ENCODE measurements around the gene CCDC102A. TPM values are rescaled to one million over a fixed set of nuclear protein-coding genes. Genes with fewer than 3 reads are reported as not detected.

Gene CCDC102A
- total RNA-seq, 1 donor from 2014 or later: 11.2 TPM

DNA sequence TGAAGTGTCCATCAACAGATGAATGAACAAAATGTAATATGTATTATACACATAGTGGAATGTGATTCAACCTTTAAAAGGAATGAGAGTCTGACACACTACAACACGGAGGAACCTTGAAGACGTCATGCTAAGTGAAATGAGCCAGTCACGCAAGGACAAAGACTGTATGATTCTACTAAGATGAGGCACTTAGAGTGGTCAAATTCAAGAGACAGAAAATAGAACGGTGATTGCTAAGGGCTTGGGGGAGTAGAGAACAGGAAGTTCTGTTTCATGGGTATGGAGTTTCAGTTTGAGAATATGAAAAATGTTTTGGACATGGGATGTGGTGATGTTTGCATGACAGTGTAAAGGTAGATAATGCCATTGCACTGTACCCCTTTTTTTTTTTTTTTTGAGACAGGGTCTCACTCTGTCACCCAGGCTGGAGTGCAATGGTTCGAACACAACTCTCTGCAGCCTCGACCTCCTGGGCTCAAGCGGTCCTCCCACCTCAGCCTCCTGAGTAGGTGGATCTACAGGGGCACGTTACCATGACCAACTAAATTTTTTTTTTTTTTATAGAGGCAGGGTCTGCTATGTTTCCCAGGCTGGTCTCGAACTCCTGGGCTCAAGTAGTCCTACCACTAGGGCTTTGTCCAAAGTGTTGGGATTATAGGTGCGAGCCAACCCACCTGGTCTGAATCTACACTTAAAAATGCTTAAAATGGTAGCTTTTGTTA is 2.9 kb upstream of the CCDC102A start:
- intact Hi-C loops (cut with micrococcal nuclease): loop anchor here (5.0 to 10.0 kb wide), 5 partner anchors 352 to 1182 kb away; partner anchors contain the start of genes GINS3, PSME3IP1 and RSPRY1

DNA sequence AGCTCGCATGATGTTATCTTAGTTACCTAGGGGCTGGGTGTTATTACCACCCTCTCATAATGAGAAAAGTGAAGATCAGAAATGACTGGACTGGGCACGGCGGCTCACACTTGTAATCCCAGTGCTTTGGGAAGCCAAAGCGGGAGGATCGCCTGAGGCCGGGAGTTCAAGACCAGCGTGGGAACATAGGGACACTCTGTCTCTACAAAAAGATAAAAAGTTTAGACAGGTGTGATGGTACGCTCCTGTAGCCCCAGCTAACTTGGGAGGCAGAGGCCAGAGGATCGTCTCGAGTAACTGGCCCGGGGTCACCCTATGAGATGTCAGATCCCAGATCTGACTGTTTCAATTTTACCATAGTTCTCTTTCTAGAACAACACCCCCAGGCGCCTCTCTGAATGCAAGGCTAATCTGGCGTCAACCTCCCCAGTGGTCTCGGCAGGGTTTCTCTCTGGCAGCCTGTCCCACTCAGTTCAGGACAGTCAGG is 1.9 kb upstream of the CCDC102A start:
- intact Hi-C loops (cut with micrococcal nuclease): loop anchor here (1.0 to 10.0 kb wide), 6 partner anchors 8 to 1181 kb away; partner anchors contain the start of genes GINS3, PSME3IP1 and RSPRY1

DNA sequence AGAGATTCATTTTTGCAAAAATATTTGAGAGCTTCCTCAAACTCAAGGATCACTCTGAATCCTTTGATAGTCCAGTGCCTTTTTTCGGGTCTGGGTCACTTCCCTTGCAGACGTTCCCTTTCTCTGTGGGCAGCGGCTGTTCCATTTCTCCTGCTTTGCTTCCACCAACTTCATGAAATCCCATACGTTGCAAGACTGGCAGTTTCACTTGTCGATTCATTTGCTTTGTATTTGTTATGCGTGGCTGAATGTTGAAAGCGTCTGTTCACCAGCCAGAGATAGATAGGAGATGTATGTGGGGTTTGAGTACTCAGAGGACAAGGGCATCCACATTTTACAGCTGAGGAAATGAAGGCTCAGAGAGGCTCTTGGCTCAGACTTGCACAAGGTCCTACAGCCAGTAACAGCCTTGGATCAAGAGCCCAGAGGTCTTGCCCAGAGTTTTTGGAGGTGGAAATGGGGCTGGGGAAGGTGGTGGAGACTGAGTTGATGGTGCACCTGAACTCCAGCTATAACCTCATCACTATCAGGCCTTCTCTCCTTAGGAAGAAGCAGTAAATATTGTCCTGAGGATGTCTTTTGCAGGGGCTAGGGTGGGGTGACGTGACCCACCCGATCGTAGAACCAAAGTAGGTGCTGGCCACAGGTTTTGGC is 1.3 kb upstream of the CCDC102A start:
- intact Hi-C loops (cut with micrococcal nuclease): loop anchor here (1.0 to 10.0 kb wide), 15 partner anchors 7 to 1180 kb away; partner anchors contain the start of genes ARL2BP, CFAP20, CIAPIN1 and COQ9

GRCh38 chr16:57537194-57537505 is 779 bp upstream of the CCDC102A start:
- intact Hi-C loops (cut with micrococcal nuclease): loop anchor here (1.0 to 10.0 kb wide), 14 partner anchors 18 to 1180 kb away; partner anchors contain the start of genes ARL2BP, CFAP20, CIAPIN1 and COQ9

- intact Hi-C loops (cut with micrococcal nuclease): loop anchor here (1.0 to 10.0 kb wide), 14 partner anchors 17 to 1178 kb away; partner anchors contain the start of genes ARL2BP, CIAPIN1, COQ9 and GINS3
Observed at GRCh38 chr16:57535680-57536305, 578 bp downstream of the CCDC102A start.

GRCh38 chr16:57534881-57535658 is 1.3 kb downstream of the CCDC102A start:
- intact Hi-C loops (cut with micrococcal nuclease): loop anchor here (2.0 to 10.0 kb wide), 6 partner anchors 58 to 1178 kb away; partner anchors contain the start of genes GINS3, PSME3IP1 and RSPRY1

GRCh38 chr16:57534337-57534880 is 2.0 kb downstream of the CCDC102A start:
- intact Hi-C loops (cut with micrococcal nuclease): loop anchor here (2.0 to 10.0 kb wide), 2 partner anchors 58 to 520 kb away; no protein-coding TSS in a partner anchor

DNA sequence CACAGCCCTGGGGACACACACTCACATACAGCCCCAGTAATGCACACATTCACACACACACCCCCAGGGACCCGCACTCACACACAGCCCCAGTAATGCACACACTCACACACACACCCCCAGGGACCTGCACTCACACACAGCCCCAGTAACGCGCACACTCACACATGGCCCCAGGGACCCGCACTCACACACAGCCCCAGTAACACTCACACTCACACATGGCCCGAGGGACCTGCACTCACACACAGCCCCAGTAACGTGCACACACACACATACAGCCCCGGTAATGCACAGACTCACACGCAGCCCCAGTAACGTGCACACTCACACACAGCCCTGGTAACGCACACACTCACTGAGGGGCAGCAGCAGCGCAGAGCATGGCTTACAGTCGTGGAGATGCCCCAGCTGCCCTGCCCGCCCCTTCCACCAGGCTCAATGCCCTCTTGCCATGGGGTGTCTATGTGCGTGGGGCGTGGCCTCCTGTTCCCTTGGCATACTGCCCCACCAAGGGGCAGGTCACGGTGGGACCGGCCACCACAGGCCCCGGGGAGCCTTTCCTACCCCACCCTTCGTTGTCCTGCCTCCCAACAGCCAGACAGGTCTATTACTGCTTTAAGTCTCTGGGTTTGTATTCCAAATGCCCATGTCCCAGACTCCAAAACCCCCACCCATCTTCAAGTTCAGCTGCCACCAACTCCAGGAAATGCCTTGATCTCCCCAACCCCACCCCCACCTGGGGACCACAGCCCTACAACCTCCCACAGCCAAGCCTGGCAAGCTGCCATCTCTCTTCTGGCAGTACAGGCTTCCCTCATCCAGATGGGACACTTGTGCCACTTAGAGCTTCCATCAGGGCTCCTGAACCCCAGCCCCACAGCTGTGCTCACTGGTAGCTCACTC is 2.7 kb downstream of the CCDC102A start:
- intact Hi-C loops (cut with micrococcal nuclease): loop anchor here (2.0 to 10.0 kb wide), 2 partner anchors 59 to 519 kb away; no protein-coding TSS in a partner anchor

- intact Hi-C loops (cut with micrococcal nuclease): loop anchor here (10.0 kb wide), 1 partner anchor 517 kb away; no protein-coding TSS in a partner anchor
Observed at GRCh38 chr16:57532266-57532625, 4.1 kb downstream of the CCDC102A start.

DNA sequence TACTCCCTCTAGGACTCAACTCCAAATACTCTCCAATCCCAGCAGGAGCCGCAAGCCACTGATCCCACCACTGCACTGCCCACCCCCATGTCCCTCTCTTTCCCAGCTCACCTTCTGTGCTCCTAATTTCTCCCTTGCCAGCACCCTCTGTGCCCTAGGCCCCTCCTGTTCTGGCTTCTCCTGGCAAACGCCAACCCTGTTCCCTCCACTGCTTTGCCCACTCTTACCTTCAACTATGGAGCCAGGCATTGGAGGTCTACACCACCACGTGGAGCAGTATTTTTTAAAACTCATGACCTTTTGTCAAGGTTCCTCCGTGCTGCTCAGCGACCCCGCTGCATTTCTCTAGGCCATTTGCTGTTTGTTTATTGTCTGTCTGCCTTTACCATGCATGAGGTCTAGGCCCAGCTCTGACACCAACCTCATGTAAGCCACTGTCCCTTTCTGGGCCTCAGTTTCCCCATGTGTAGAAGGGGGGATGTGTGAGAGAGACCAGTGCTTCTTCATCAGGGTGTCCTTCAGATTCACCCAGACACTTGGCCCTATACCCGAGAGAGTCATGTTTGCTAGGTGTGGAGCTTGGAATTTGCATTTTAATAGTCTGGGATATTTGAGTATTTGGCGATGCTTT is 4.6 kb downstream of the CCDC102A start:
- intact Hi-C loops (cut with micrococcal nuclease): loop anchor here (10.0 kb wide), 1 partner anchor 517 kb away; no protein-coding TSS in a partner anchor

DNA sequence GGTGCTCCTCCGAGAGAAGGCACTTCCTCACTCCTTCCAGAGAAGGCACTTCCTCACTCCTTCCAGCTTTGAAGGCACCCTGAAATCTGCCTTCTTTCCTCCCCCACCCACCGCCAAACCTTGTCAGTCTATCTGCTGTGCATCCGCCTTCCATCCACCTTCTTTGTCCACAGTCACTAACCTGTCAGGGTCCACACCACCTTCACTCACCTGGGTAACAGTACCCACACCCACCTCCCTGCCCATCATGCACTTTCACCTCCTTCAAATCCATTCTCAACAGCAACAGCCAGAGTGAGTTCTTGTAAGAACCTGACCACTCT is 5.2 kb downstream of the CCDC102A start:
- intact Hi-C loops (cut with micrococcal nuclease): loop anchor here (10.0 kb wide), 1 partner anchor 516 kb away; no protein-coding TSS in a partner anchor

GRCh38 chr16:57530522-57531252 is 5.7 kb downstream of the CCDC102A start:
- intact Hi-C loops (cut with micrococcal nuclease): loop anchor here (1.0 to 10.0 kb wide), 3 partner anchors 8 to 516 kb away; no protein-coding TSS in a partner anchor

- intact Hi-C loops (cut with micrococcal nuclease): loop anchor here (1.0 to 10.0 kb wide), 3 partner anchors 8 to 515 kb away; no protein-coding TSS in a partner anchor
Observed at GRCh38 chr16:57530104-57530521, 6.3 kb downstream of the CCDC102A start.

- intact Hi-C loops (cut with micrococcal nuclease): loop anchor here (1.0 to 10.0 kb wide), 3 partner anchors 9 to 515 kb away; no protein-coding TSS in a partner anchor
Observed at GRCh38 chr16:57529391-57530103, 6.8 kb downstream of the CCDC102A start.

DNA sequence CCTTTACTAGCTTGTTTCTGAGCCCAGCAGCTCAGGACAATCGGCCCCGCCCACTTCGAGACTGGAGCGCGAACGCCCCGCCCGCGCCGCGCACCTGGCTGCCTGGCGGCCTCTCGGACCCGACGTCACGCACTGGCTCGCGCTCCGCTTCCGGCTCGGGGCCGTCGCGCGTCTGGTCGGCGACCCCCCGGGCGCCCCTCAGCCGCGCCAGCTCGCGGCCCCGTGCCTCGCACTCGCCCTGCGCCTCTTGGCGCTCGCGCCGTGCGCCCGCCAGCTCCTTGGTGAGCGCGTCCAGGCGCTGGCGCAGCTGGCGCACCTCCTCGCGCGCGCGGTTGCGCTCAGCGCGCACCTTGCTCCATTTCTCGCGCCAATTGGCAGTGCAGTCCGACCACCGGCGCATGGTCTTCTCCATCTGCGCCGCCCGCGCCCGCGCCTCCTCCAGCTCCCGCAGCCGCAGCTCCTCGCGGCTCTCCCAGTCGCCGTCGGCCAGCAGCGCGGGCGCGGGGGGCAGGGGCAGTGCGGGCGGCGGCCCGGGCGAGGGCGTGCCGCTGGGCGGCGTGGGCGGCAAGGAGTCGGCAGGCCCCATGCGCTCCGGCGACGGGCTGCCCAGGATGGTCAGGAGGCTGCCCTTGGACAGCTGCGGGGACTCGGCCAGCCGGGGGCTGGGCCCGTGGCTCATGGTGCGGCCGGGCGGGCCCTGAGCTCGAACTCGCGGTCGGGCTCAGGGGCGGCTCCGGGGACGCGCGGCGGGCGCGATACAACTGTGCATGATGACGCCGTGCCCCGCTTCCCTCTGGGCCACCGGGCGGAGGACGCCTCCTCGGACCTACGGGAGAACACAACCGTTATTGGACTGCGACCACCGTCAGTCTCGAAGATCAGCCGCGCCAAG is 7.6 kb downstream of the CCDC102A start:
- intact Hi-C loops (cut with micrococcal nuclease): no loop called here

Data from T-helper 1 cell treated with Interleukin-12 subunit alpha and Interleukin-12 subunit beta and Interleukin-4 antibody, amounts not matched to agents 30 ng/mL and 1 ng/mL, for 36 hours (primary cell).